ENCODE data around the gene ORAI2. TPM values are rescaled to one million over a fixed set of nuclear protein-coding genes. Genes with fewer than 3 reads are reported as not detected.
"Not testable (repeated sequence)": the region's sequence is repeated elsewhere in the genome, so short reads cannot be mapped to it uniquely, and the experiment has no call there.

The ORAI2 gene
- total RNA-seq, 1 experiment from 2014 or later, result 69.7 TPM

DNA sequence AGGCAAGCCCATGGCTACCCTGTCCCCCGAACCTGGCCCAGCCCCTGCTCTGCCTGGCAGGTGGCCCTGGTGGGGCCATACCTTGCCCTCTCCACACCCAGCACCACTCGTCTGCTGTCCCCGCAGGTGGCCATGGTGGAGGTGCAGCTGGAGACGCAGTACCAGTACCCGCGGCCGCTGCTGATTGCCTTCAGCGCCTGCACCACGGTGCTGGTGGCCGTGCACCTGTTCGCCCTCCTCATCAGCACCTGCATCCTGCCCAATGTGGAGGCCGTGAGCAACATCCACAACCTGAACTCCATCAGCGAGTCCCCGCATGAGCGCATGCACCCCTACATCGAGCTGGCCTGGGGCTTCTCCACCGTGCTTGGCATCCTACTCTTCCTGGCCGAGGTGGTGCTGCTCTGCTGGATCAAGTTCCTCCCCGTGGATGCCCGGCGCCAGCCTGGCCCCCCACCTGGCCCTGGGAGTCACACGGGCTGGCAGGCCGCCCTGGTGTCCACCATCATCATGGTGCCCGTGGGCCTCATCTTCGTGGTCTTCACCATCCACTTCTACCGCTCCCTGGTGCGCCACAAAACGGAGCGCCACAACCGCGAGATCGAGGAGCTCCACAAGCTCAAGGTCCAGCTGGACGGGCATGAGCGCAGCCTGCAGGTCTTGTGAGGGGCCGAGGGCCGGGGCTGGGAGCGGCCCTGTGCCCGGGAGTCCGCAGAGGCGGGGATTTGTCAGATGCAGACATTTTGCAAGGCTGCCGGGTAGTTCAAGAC, 13.2 kb downstream of the ORAI2 start:
- no peak for DNase-seq (ENCODE audit: low read depth)

DNA sequence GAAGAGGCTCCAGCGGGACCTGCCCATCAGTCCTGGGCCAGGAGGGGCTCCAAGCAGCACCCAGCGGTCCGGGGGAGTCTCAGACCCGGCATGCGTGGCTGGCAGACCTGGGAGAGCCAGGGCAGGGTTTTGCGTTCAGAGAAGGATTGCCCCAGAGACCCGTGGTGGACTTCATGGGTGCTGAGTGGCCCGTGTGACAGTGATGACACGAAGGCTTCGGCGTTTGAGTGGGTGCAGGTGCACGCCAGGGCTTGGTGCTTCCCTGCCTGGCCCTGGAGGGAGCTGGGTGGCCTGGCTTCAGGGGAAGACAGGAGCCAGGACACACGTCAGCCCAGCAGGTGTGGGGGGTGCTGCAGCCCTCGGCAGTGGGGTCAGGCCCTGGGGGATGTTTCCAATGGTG, 13.9 kb downstream of the ORAI2 start:
- DNase-seq (ENCODE audit: low read depth), result no peak

DNA sequence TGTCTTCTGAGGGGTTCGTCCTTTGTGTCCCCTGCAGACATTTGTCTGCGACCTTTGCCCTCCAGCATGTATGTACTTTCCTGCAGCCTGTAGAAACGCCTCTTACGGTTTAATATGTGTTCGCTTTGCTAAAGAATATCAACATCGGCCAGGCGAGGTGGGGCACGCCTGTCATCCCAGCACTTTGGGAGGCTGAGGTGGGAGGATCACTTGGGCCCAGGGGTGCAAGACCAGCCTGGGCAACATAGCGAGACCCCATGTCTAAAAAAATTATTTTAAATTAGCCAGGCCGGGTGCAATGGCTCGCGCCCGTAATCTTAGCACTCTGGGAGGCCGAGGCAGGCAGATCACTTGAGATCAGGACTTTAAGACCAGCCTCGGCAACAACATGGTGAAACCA, 15.8 kb downstream of the ORAI2 start:
- no peak for DNase-seq (ENCODE audit: low read depth)

DNA sequence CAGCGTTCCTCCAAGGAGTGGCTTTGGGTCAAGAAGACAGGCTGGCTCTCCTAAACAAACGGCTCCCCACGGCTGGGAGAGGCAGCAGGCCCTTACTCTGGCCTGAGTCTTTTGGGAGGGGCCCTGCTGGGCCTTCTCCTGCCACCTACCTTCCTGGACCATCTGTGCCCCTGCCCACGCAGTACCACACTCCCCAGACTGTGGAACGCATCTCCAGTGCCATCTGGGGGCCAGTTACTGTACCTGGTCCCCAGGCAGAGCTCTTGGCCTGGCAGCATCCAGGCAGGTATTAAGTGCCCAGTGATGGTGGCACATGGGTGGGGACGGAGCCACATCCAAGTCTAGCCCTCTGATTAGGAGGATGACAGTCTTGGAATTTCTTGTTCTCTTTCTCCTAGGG, 16.9 kb downstream of the ORAI2 start:
- peak; percentile 13 for DNase-seq (ENCODE audit: low read depth)

DNA sequence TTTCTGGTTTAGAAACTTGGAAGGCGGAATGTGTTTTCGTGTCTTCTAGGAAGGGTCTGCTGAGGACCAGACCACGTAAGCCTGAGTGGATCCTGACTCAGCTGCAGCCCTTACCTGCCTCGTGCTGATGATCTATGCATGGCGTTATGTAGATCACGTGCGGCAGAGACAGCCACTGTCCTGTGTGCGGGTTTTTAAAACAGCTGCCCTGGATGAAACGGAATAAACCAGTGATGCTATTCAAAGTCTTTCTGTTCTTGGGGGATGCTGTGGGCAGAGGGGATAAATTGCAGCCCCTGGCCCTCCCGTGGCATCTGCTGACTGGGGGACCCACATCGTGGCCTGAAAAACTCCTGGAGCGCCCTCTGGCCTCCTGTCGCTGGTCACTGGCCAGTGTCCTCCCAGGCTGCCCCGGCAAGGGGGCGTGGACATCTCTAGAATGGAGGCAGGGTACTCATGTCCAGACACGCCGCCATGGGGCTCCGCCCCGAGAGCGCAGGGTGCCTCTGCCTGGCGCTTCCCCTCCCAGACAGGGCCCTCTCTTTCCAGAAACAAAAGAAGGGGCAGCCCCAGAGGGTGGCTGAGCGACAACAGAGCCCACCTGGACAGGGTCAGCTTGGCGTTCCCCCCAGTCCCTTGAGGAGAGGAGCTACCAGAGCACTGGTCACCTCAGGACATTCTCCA, 18.1 kb downstream of the ORAI2 start:
- DNase-seq (ENCODE audit: low read depth), result peak; percentile 55

DNA sequence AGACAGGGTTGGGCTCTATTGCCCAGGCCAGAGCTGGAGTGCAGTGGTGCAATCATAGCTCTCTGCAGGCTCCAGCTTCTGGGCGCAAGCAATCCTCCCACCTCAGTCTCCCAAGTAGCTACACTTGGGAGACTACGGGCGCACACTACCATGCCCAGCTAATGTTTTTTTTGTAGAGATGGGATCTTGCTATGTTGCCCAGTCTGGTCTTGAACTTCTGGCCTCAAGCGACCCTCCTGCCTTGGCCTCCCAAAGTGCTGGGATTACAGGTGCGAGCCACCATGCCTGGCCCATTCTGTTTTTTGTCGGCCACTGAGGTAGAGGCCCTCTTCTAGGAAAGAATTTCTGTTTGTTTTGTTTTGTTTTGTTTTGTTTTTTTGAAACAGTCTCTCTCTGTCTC, 19.1 kb downstream of the ORAI2 start:
- no peak for DNase-seq (ENCODE audit: low read depth)

DNA sequence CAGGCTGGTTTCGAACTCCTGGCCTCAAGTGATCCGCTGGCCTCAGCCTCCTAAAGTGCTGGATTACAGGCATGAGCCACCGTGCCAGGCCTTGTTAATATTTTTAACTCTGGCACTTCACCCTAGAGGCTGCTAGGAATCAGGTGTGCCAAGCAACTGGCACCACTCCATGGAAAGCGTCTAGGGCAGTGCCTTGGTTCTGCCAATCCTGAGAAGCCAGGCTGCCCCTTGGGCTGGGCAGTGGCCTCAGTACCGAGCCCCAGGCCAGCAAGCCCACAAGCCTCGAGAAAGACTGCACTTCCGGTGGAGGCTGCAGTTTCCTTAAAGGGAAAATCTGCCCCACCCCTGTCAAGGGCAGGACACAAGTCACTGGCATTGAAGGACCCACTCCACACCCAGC, 19.9 kb downstream of the ORAI2 start:
- no peak for DNase-seq (ENCODE audit: low read depth)

DNA sequence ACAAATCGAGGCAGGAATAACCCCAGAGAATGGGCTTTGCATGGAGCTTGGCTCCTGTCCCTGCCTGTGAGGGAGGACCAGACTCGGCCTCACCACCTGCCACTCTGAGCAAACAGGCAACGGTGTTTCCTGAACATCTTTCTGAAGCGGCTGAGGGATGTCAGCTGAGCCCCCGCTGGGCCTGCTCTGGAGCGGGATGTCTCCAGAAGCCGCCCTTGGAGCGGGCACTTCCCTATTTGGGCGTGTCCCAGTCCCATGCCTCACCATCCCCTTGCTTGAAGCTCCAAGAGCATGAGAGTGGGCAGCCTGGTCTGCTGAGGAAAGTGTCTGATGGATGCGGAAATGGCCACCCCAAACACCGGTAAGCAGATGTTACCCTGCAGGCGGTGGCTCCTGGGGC, 21.1 kb downstream of the ORAI2 start:
- DNase-seq (ENCODE audit: low read depth), result no peak

DNA sequence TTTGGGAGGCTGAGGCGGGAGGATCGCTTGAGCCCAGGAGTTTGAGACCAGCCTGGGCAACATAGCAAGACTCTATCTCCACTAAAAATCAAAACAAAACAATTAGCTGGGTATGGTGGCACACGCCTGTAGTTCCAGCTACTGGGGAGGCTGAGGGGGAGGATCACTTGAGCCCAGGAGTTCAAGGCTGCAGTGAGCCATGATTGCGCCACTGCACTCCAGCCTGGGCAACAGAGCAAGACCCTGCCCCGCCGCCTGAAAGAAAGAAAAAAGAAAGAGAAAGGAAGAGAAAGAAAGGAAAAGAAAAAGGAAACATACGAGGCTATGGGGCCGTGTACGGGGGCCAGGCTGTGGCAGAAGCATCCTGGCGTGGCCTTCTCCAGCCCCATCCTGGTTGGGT, 21.6 kb downstream of the ORAI2 start:
- not testable (repeated sequence) for DNase-seq (ENCODE audit: low read depth)

DNA sequence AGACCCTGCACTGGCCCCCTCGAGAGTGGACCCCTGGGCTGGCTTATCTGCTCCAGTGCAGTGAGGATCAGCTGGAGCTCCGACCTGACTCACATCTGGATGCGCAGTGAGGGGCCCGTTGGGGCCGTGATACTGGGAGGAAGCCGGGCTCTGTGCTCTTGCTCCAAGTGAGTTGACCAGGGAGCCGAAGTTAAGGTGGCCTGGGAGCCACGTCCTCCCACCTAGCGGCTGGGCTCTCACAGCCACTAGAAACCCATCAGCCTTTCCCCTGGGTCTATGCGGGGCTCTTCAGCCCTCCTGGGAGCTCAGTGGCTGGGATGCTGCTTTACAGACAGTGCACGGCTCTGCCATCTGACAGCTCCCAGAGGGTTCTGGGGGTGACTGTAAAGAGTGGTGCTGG, 22.2 kb downstream of the ORAI2 start:
- no peak for DNase-seq (ENCODE audit: low read depth)

DNA sequence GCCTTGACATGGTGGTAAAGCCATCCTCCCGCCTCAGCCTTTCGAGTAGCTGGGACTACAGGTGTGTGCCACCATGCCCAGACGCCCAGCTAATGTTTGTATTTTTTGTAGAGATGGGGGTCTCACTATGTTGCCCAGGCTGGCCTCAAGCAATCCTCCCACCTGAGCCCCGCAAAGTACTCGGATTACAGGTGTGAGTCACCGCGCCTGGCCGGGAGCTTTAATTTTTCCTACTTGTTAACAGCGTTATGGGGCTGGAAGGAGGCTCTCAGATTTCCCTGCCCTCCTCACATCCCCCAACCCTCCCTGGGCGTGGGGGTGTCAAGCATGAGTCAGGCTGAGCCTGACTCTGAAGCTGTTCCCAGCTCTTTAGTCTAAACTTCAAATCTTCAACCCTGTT, 23.0 kb downstream of the ORAI2 start:
- DNase-seq (ENCODE audit: low read depth), result peak; percentile 24

DNA sequence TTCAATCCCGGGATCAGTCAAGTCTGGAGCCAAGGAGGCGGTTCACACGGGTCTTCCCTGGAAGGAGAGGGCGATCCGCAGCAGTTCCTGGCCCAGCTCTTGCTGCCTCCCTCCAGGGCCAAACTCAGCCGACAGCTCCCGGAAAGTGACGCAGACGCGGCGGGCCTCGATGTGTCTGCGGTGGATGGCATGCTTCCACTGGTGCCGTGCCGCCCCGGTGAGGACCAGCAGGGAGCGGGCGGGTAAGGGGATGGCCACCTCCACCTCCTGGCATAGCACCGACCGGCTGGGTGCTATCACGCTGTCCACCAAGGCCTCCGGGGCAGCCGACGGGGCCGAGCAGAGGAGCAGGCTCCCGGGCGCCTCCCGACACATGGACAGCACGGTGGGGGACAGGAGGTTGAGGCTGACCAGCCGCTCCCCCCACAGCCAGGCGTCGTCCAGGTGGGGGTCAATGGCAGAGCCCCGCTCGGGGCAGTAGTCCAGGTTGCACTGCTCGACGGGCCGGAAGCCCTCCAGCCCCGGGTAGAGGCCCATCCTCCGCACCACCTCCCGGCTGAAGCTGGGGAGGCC, 24.1 kb downstream of the ORAI2 start:
- no peak for DNase-seq (ENCODE audit: low read depth)

DNA sequence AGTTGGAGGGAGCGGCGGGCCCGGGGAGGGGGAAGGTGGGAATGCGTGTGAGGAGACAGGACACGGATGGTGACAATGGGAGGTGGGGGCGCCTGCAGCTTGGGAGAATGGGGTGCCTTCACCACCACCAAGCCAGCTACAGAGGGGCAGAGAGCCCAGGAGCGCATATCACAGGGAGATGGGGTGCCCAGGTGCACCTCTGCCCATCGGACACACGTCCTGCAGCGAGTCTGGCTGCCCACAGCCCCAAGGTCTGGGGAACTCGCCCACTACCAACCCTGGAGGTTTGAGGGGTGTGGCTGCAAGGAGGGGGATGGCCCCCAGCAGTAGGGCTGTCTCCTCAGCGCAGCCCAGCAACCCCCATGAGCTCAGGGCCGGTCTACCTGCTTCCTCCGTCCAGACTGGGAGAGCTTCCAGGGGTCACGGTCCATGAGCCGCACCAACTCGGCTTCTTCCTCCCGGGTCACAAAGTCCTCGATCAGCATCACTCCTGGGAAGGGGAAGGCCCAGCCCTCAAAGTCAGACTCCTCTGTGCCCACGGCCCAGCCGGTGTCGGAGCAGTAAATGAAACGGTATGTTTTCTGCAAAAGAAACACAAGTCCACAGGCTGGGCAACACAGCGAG, 26.0 kb downstream of the ORAI2 start:
- DNase-seq (ENCODE audit: low read depth), result no peak

DNA sequence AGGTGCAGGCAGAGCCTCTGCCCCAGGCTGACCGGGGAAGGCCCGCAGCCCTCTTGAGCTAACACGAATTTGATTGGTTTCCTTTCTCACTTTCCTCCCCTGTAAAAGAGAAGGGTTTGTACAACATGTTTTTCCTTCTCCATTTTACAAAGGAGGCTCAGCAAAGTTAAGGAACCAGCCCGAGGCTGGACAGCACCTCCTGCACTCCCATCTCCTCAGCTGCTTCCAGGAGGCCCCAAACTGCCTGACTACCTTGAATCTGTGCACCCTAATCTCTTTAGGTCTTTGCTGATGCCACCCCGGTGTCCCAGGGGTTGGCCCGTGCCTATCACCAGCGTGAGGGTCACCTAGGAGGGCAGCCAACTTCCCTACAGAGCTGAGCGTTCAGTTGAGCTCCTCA, 27.1 kb downstream of the ORAI2 start:
- DNase-seq (ENCODE audit: low read depth), result no peak

DNA sequence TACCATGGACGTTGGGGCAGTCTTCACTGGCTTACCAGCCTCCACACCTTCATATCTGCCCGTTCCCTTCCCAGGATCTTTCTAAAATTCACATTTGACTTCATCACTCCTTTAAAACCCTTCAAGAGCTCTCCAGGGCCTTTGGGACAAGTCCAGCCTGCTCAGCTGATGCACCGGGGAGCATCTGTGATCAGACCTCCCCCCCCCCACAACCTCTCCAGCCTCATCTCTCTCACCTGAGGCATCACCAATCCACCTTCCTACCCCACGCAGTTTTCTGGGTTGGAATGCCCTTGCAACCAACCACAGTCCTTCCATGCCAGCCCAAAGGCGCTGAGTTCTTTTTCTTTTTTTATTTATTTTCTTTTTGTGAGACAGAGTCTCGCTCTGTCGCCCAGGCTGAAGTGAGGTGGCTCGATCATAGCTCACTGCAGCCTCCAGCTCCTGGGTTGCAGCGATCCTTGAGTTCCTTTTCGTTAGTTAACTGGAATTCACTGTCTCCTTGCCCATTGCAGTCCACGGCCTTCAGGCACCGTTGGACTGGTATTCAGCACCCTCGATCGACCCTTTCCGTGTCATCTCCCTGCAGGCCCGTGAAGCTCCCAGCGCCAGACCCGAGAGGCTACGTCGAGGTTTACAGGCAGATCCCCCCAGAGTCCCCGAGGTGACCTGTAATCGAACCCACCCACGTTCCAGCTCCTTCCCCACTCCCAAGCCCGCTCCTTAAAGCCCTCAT, 30.6 kb downstream of the ORAI2 start:
- DNase-seq (ENCODE audit: low read depth), result peak; percentile 15

DNA sequence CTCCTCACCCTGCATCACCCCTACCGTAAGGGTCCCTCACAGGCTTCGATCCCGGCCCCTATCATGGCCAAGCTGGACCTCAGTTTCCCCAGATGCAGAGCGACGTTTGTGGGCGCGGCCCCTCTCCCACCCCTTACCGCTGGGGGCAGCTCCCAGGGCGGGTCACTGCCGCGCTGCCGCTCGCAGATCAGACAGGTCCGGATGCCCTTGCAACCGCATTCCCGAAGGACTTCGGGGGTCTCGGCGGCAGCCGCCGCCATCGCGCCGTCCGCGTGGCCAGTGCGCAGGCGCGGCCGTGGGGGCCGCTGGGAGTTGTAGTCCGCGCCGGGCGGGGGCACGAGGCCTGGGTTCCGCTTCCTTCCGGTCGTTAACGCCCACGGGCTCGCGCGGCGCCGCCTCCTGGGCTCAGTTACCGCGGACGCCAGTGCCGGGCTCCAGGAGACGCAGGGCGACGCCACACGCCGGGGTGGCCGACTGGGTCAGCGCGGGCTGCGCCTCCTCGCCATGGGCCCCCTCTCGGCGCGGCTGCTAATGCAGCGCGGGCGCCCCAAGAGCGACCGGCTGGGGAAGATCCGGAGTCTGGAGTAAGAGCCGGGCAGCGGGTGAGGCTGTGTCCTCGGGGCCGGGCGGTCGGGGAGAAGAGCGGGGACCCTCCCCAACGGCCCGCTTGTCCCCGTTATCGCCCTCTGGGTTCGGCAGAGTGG, 31.4 kb downstream of the ORAI2 start, which contains the start of the genes ALKBH4 and LRWD1:
Gene ALKBH4 (minus strand): TSS at position 287 of the 704 bp plus-strand sequence. CDS start 27 bp downstream, at position 260.
Gene LRWD1 (plus strand): TSS at position 408 of the 704 bp plus-strand sequence. CDS start 97 bp downstream, at position 505.
- peak; percentile 93 for DNase-seq (ENCODE audit: low read depth)

DNA sequence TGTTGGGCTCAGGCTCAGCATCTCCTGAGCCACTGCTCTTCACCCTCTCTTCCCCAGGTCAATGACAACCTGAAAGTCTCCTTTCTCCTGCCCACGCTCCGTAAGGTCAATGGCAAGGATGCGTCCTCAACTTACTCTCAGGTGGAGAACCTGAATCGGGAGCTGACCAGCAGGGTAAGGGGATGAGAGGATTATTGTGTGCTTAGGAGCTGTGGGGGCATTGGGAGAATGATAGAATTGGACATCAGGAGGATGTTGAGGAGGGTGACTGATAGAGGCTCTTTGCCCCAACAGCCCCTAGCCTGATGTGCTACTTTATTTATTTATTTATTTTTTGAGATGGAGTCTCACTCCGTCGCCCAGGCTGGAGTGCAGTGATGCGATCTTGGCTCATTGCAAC, 32.7 kb downstream of the ORAI2 start:
- DNase-seq (ENCODE audit: low read depth), result no peak

DNA sequence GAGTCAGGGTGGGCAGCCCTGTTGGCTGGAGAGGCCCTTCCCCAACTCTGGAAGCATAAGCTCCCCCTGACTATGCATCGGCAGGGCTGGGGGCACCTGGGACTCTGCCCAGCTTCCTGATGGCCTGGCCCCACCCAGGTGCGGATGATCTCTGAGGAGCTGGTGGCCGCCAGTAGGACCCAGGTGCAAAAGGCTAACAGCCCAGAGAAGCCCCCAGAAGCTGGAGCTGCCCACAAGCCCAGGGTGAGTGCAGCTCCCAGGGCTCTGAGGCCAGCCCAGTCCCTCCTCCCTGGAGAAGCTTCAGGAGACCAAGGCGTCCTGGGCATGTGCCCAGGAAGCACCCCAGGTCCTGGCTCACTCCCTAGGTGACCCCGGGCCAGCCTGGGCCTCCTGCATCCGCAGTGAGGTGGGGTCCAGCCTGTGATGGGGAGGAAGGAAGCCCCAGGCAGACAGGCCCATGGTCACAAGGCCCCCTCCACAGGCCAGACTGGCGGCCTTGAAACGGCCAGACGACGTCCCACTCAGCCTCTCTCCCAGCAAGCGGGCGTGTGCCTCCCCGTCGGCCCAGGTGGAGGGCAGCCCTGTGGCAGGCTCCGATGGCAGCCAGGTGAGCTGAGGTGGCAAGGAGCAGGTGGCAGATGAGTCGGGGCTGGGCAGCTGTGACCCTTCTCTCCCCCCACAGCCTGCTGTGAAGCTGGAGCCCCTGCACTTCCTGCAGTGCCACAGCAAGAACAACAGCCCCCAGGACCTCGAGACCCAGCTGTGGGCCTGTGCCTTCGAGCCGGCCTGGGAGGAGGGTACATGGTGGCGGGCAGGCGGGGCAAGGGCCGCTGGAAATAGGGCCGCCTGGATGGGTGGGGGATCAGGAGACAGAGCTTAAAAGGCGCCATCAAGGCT, 34.5 kb downstream of the ORAI2 start:
- no peak for DNase-seq (ENCODE audit: low read depth)

DNA sequence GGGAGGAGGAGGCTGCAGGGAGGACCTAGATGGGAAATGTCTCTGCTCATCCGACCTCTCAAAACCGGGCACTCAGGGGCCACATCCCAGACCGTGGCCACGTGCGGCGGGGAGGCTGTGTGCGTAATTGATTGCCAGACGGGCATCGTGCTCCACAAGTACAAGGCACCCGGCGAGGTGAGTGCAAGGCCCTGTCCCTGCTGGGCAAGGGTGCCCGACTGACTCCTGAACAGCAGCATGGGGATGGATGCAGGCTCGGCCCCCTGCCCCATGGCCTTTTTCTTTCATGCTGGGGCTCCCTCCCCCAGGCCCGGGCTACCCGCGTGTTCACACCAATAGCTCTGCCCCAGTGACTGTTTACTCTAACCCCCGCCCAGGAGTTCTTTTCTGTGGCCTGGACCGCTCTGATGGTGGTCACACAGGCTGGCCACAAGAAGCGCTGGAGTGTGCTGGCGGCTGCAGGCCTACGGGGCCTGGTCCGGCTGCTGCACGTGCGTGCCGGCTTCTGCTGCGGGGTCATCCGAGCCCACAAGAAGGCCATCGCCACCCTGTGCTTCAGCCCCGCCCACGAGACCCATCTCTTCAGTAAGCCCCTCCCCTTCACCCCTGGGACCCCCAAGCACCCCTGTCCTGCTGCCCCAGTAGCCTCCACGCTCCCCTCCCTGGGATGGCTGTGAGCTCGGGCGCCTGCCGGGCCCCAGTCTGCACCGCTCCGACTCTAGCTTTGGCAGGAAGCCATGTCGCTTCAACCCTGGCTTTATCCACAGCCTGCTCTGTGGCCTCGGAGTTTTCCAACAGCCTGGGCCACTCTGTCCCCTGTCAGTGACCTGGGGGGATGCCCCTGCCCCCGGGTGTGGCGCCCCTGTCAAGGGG, 35.3 kb downstream of the ORAI2 start:
- DNase-seq (ENCODE audit: low read depth), result no peak
